KG1 (cell line): ENCODE results near the gene MIS18A.
"Not testable (repeated sequence)": the region's sequence is repeated elsewhere in the genome, so short reads cannot be mapped to it uniquely, and the experiment has no call there.

Experiments
- DNase-seq: peaks from one replicate; lab custom pipeline; 2025; lab: John Stamatoyannopoulos, UW

Gene MIS18A, protein sequence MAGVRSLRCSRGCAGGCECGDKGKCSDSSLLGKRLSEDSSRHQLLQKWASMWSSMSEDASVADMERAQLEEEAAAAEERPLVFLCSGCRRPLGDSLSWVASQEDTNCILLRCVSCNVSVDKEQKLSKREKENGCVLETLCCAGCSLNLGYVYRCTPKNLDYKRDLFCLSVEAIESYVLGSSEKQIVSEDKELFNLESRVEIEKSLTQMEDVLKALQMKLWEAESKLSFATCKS

GRCh38 chr21:32278518-32279376 lies at the start of gene MIS18A:
TSS of gene MIS18A (minus strand) at chr21:32279049. CDS start at chr21:32279014, 35 bp downstream.
- peak; percentile 89 for DNase-seq

- no peak for DNase-seq
Observed at GRCh38 chr21:32328595-32328994, 49.7 kb upstream of the MIS18A start.

DNA sequence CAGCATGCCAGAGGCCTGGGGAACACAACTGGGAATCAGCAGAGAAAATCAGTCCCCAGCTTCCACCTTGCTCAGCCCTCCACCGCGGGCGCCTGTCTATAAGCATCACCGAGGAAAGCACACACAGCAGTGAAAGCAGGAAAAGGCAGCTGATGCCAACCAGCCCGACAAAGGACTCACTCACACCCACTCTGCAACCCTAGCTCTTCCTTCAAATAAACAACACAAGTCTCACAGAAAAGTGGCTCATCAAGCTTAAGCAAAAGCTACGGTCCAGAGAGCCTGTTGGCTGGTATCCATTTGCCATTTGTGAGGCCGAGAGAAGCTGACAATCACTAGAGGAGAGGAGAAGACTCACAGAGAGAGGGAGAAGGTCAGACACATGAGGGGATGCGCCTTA lies 46.9 kb upstream of the MIS18A start:
- DNase-seq = no peak

GRCh38 chr21:32322676-32323075 lies 43.8 kb upstream of the MIS18A start:
- DNase-seq = no peak

DNA sequence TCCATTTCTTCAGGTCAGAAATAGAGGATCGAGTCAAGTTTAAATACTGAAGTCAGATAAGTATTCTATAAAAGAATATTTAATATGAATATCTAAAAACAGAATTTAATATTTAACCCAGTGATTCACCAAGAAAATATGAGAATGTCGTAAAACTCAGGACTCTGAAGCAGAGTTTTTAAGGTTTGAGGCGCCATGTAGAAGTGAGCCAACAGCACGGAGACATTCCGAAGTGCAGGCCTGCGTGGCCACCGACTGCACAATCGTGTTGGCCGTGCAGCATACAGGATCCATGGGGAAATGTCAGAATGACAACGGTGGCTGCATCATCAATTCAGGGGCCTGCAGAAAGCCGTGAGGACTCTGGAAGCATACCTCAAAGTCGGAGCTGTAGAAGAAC lies 43.3 kb upstream of the MIS18A start:
- DNase-seq = no peak

- DNase-seq = no peak
Observed at GRCh38 chr21:32321480-32321879, 42.6 kb upstream of the MIS18A start.

- DNase-seq = no peak
Observed at GRCh38 chr21:32320726-32321125, 41.9 kb upstream of the MIS18A start.

- DNase-seq = no peak
Observed at GRCh38 chr21:32320059-32320458, 41.2 kb upstream of the MIS18A start.

DNA sequence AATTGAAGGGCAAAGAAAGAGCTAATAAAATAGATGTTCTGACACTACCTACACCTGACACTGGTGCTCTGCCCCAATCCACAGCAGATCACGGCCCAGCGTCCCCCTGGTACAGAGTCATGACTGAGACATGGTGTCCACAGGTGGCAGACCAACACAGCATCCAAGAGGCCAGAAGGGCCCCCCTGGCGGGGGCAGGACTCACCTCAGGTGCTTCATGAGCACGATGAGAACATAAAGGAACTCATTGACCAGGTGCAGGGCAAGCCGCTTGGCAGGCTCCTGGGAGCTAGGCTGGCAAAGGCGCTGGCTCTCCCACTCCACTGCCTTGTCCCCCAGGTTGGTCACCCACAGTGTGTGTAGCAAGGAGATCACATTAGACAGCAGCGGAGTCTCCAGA lies 40.2 kb upstream of the MIS18A start:
- DNase-seq = no peak

DNA sequence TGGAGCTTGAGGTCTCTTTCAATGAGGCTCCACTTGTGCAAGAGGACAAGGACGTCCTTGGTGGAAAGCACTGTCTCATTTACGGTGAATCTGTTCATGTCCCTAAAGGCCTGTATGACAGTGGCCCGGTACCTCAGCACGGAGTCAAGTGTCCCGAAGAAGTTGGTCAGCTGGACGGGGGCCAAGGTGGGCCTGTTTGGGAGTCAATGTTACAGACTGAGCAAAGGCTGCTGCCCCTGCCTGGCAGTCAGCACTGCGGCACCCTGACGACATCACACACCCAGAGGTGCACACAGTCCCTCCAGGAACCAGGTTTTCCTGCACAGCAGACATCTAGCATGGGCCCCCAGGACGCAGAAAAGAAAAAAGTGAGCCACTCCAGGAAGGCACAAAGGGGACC lies 38.9 kb upstream of the MIS18A start:
- DNase-seq = no peak

GRCh38 chr21:32316361-32317215 lies 37.7 kb upstream of the MIS18A start:
- no peak for DNase-seq

DNA sequence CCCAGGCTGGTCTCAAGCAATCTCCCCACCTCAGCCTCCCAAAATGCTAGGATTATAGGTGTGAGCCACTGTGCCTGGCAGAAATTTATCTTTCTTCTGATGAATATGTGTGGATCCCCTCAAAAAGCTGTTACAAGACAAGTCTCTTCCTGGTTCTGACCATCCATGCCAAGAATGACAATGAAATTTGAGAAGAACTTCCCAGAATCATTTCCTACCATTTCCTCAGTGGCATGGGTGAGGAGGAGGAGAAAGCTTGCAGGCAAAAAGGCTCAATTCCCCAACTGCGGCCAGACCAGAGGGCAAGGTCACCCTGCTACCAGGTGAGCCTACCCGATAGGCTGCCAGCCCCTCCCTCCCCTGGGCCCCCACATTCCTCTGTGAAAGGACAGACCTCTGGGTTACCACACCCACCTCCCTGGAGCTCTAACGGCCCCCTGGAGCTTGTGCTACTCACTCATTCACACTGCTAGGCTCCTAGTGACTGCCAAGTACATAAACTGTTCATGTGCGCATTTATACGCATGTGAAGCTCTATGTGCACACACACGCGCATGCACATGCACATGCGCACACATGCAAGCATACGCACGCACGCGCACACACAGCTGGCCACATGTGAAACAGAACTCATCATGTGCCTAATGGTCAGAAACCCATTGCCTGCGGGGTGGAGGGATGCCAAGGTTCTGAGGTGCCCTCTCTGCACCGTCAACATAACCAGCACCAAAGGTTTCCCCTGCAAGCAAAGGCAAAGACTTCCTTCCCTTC lies 36.8 kb upstream of the MIS18A start:
- DNase-seq = no peak

DNA sequence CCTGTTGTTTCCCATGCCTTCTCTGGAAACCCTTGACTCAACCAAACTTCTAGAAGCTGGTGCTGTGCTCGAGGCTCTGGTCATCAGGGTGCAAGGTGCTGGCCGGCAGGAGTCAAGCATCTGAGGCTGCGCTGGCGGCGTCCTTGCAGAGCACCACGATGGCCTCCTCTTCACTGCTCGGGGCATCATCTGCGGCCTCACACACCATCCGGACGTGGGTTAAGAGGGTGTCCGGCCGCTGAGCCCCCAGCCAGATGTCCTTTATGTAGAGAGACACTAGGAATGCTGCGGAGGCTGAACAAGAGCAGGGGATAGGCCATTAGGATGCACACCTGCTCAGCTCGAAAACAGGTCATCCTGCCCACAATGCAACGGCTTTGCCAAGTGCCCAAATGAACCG lies 36.0 kb upstream of the MIS18A start:
- no peak for DNase-seq

GRCh38 chr21:32312976-32313375 lies 34.1 kb upstream of the MIS18A start:
- no peak for DNase-seq

- no peak for DNase-seq
Observed at GRCh38 chr21:32312326-32312725, 33.5 kb upstream of the MIS18A start.

DNA sequence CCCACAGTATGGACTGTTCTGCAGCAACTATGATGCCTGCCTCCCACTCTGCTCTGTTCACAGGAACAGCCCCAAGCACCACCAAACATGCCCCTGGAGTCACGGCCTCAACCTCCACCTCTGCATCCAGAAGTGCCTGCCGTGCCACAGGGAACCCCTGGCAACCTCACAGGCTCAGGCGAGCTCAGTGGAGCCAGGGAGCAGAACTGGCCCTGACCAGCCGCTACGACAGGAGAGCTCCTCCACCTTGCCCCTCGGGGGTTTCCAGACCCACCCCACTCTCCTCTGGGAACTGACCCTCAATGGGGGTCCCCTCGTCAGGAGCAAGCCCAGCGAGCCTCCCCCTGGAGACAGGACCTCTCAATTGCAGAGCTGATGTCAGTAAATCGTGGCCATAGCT lies 32.8 kb upstream of the MIS18A start:
- DNase-seq = no peak

GRCh38 chr21:32310976-32311375 lies 32.1 kb upstream of the MIS18A start:
- not testable (repeated sequence) for DNase-seq

DNA sequence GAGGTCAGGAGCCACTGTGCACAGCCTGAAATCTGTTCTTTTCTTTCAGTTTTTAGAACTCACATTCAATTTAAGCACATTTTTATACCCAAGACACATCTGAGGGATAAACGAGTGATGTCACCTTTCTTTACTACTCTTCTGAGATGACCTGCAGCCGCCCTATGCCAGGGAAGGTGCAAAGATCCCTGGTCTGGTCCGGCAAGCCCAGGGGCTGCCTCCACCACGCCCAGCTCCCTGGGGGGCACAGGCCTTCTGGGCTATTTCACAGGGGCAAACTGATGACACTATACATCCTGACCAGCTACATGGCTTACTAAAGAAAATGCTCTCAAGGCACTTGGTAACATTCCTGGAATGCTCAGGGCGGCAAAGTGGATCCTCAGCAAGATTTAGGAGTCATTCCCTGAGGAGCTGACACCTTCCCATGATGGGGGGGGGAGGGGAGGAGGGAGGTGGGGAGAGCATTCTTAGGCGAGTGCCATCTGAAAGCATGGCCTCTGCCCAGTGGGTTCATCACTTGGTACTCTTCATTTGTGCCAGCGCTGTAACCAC lies 31.1 kb upstream of the MIS18A start:
- DNase-seq = no peak

DNA sequence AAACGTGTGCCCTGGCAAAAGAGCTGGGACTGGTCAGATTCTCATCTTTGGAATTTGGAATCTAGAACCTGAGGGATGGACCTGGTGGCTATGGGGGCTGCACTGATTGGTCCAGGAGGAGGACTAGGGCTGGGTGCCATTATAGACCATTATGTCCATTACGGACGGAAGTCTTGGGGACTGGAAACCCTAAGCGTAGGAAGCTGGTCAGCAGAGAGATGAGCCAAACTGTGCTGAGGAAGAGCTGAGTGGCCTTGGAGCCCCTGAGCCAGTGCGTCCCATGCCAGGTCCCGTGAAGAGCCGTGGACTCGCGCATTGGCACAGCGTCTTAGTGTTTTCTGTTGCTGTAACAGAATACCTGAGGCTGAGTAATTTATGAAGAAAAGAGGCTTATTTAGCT lies 29.8 kb upstream of the MIS18A start:
- no peak for DNase-seq

DNA sequence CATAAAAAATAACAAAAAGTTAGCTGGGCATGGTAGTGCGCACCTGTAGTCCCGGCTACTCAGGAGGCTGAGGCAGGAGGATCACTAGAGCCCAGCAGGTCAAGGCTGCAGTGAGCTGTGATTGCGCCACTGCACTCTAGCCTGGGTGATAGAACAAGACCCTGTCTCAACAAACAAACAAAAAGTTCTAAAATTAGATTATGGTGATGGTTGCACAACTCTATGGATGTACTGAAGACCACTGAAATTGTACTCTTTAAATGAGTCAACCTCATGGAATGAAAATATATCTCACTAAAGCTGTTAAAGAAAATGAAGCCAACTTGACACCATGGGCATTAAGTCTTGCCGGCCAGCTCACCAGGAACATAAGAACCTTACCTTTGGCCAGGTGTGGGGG lies 28.9 kb upstream of the MIS18A start:
- no peak for DNase-seq

DNA sequence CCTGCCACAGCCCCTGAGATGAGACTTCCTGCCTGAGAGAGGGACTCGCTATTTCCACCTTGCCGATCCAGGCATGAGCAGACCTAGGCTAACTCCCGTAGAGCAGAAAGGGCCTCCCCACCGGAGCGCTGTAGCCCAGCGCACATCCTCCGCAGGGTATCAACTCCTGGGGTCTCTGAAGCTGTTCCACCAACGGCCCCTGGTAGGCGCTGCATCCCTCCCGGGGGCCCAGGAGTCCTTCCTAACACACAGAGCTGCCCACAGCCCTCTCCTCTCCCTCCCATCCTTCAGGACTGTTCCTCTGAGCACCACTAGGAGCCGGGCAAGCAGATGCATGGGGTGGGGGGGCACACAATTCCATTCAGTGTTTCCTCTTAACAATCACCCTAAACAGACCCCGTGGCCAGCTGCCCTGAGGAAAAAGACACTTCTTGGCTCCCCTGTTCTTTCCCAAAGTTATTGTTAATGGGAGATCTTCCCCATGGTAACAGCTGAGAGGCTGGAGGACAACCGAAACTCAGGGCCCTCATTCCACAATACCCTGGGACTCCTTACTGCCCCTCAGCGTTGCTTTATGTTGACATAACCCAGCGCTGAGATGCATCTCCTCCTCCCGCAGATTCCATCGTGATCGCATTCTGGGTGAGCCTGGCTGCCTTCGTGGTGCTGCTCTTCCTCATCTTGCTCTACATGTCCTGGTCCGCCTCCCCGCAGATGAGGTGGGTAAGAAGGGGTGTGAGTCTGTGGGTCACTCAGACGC lies 27.4 kb upstream of the MIS18A start:
- DNase-seq = no peak
